Ovary (tissue), 9 donors: ENCODE results near the gene STAMBP. TPM values are rescaled to one million over a fixed set of nuclear protein-coding genes. Genes with fewer than 3 reads are reported as not detected.
"Not testable (repeated sequence)": the region's sequence is repeated elsewhere in the genome, so short reads cannot be mapped to it uniquely, and the experiment has no call there.

Source experiments
- DNase-seq, 5 donors: peaks; one replicate each; pipeline ENCODE4 v3.0.0-alpha.2; 2019 to 2020
- H3K27ac ChIP-seq, 2 donors: fragments of 200-600 bp; one replicate each; pipeline versions ENCODE4 v1.5.1 to v1.8.0; 2019 to 2022
- H3K27me3 ChIP-seq: fragments of 200-600 bp; one replicate; pipeline ENCODE4 v1.8.0; 2022
- H3K36me3 ChIP-seq: fragments of 200-600 bp; sonication (generic); one replicate; pipeline ENCODE4 v1.5.1; 2019
- H3K4me1 ChIP-seq: one replicate; pipeline ENCODE4 v1.8.1; 2013; ENCODE audit warnings: mild to moderate bottlenecking, moderate library complexity; ENCODE audit not compliant: insufficient read depth
- H3K4me3 ChIP-seq: fragments of 200-600 bp; sonication (generic); one replicate; pipeline ENCODE4 v1.5.1; 2017
- H3K9me3 ChIP-seq, 2 donors: fragments of 200-600 bp in 1 of 2; sonication (generic) in 1 of 2; one replicate each; pipeline versions ENCODE4 v1.5.1 to v1.8.1; 2013 to 2019; ENCODE audit warnings: mild to moderate bottlenecking in 1 of 2, moderate library complexity in 1 of 2
- EP300 ChIP-seq: sonication (generic); formaldehyde crosslinking; IDR thresholded peaks from one replicate; pipeline ENCODE4 v1.6.1; 2017; ENCODE audit warnings: antibody characterized with exemption
- POLR2A ChIP-seq: fragments of 450-650 bp; IDR thresholded peaks from one replicate; pipeline ENCODE4 v1.6.1; 2017; ENCODE audit warnings: antibody characterized with exemption, mild to moderate bottlenecking, moderate library complexity
- WGBS, 3 donors: extraction: QIAGEN DNeasy Blood & Tissue Kit in 1 of 3; methylation state at CpG; one replicate each; pipeline versions ENCODE4 v1.1.5 to v1.1.7; 2013 to 2017; 5-methylcytosine and 5-hydroxymethylcytosine counted together
- intact Hi-C, 4 donors: fragments of 100-400 bp; cut with DNase I; formaldehyde crosslinking; loops; one replicate each; pipeline versions ENCODE4 v1.11.0 to v1.15.1; 2022 to 2023
- polyA plus RNA-seq, 2 donors: library from polyadenylated mRNA; stranded (reverse); fragments of 200-250 nt in 1 of 2; fragments of 350-450 nt in 1 of 2; fragmentation: Illumina TruSeq in 1 of 2; extraction: RNeasy Lipid Tissue Mini Kit (QIAGEN cat#74804) in 1 of 2; gene quantifications; one replicate each; pipeline ENCODE4 v1.2.3, GENCODE V29; 2013 to 2014
- total RNA-seq, 7 donors: library from RNA; depleted of rRNA in 2 of 7; stranded (reverse); fragments of >200 nt in 2 of 7; fragmentation: NEBNext Ultra II Directional in 3 of 7; extraction: Animal tissue kit (Norgen Biotek cat#: 25700) in 3 of 7; gene quantifications; one replicate each; pipeline versions ENCODE4 v1.1.0 to v1.2.4, GENCODE V29; 2016 to 2023
- TF ChIP-seq, protein P1 (sequence below), 3 donors: fragments of 450-650 bp in 2 of 3; fragments of 200-600 bp in 1 of 3; IDR thresholded peaks; one replicate each; pipeline versions ENCODE4 v1.5.1 to v1.8.0; 2016 to 2022; ENCODE audit warnings: antibody characterized with exemption in 3 of 3, mild to moderate bottlenecking in 1 of 3
- donor health status: DM: no; HTN: no; CAD: no; lungs with moderate emphysema.
- donor health status: DM: no; HTN: no; CAD: no.
- donor health status: Bipolar disorder and iron deficiency.
- donor health status: DM: yes; HTN: yes; CAD: no.
- donor health status: DM: no; HTN: no; CAD: no.
- donor health status: DM: yes; HTN: yes; CAD: no.

The STAMBP gene
- total and polyA plus RNA-seq, 9 donors = 17.0 to 67.9 (median 28.1) TPM

DNA sequence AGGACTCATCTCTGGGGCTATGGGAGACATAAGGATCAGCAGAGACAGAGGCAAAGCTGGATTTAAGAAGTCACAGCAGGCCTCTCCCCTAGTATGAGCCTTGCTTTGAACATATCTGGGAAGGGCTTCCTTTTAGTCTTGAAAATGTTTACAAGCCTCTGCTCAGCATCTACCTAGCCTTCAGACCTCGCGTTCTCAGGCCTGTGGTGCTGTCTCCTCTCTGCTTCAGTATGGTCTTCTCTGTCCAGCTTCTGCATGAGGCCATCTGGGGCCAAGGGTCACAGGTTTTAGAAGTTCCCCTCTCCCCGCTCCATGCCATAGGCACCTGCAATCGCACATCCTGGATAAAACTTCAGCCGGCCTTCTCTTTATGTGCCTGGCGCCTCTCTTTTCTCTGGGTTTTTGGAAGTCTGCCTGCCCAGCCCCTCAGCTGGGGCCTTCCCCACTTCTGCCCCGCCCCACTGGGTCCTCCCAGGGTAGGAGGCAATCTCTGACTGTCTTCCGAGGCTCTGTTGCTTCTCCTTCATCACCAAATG is 71.1 kb downstream of the STAMBP start:
- no peaks in the 10 kb centered on the region for H3K9me3 ChIP-seq
- no peaks in the 10 kb centered on the region for H3K36me3 ChIP-seq
- no peak overlapping the region for H3K27ac ChIP-seq
- no peak for TF ChIP-seq EP300
- TF ChIP-seq, protein P1, sequence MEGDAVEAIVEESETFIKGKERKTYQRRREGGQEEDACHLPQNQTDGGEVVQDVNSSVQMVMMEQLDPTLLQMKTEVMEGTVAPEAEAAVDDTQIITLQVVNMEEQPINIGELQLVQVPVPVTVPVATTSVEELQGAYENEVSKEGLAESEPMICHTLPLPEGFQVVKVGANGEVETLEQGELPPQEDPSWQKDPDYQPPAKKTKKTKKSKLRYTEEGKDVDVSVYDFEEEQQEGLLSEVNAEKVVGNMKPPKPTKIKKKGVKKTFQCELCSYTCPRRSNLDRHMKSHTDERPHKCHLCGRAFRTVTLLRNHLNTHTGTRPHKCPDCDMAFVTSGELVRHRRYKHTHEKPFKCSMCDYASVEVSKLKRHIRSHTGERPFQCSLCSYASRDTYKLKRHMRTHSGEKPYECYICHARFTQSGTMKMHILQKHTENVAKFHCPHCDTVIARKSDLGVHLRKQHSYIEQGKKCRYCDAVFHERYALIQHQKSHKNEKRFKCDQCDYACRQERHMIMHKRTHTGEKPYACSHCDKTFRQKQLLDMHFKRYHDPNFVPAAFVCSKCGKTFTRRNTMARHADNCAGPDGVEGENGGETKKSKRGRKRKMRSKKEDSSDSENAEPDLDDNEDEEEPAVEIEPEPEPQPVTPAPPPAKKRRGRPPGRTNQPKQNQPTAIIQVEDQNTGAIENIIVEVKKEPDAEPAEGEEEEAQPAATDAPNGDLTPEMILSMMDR (IDR thresholded peaks at IDR 0.05) = no peak
- no peak for TF ChIP-seq POLR2A
- no peak overlapping the region for H3K4me3 ChIP-seq
- no peaks in the 10 kb centered on the region for H3K4me1 ChIP-seq
- no peak for DNase-seq
- no peaks in the 10 kb centered on the region for H3K27me3 ChIP-seq
- intact Hi-C loops = no loop called here
- WGBS, 3 donors = 75 to 79% (median 76%) methylated on average over 8 of the region's 8 CpGs

DNA sequence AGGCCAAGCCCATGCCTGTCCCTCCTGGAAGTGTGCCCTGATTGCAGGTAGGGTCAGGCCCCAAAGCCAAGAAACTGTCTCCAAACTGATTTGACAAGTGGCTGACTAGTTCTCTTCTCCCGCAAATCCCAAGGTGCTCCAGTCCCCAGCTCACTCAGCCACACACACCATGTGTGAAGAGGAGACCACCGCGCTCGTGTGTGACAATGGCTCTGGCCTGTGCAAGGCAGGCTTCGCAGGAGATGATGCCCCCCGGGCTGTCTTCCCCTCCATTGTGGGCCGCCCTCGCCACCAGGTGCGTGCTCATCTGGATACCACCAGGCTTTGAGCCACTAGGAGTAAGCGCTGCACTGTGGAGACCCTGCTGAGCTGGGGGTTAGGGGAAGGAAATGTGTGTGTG is 72.4 kb downstream of the STAMBP start:
- Histone ChIP-seq H3K4me1 (no peaks in the 10 kb centered on the region), H3K27me3 (no peaks in the 10 kb centered on the region), H3K36me3 (no peaks in the 10 kb centered on the region), H3K9me3 (no peaks in the 10 kb centered on the region), H3K27ac (no peak overlapping the region), H3K4me3 (no peak overlapping the region)
- 80 to 92% (median 89%) methylated on average over 8 to 10 of the region's 10 CpGs for WGBS, 3 donors
- intact Hi-C loops = no loop called here
- no peak for DNase-seq
- TF ChIP-seq POLR2A (no peak), EP300 (no peak)
- TF ChIP-seq, protein P1 (IDR thresholded peaks at IDR 0.05) = no peak

DNA sequence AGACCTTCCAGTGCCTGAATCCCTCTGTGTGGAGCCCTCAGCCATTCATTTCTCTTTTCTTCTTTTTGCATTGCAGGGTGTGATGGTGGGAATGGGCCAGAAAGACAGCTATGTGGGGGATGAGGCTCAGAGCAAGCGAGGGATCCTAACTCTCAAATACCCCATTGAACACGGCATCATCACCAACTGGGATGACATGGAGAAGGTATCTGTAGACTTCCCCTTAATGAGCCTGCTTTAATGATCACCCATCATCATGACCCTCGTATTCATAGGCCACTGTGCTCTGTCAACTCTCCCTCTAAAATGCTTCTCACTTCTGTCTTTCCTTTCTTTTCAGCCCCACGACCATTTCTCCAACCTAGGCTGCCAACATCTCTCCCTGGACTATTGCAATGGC is 73.5 kb downstream of the STAMBP start:
- Histone ChIP-seq H3K36me3 (no peaks in the 10 kb centered on the region), H3K4me1 (no peaks in the 10 kb centered on the region)
- DNase-seq = no peak

DNA sequence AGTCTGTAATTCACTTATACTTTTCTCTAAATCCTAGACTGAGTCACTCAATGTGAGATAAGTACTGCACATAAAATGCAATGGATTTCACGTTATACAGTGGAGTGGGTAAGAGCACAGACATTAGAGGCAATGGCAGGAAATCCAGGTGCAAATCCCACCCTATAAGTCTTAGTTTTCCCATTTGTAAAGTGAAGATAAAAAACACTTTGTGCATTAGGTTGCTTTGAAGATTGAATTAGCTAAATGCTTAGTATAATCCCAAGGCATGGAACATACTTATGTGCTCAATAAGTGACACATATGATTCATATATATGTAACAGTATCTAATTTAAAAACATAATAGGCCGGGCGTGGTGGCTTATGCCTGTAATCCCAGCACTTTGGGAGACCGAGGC is 74.6 kb downstream of the STAMBP start:
- Histone ChIP-seq H3K4me3 (no peak overlapping the region), H3K27ac (no peak overlapping the region), H3K9me3 (no peaks in the 10 kb centered on the region), H3K4me1 (no peaks in the 10 kb centered on the region), H3K27me3 (no peaks in the 10 kb centered on the region), H3K36me3 (no peaks in the 10 kb centered on the region)
- DNase-seq = no peak
- 86 to 89% (median 86%) methylated on average over 4 of the region's 4 CpGs for WGBS, 3 donors
- intact Hi-C loops = no loop called here
- TF ChIP-seq POLR2A (no peak), EP300 (no peak)
- TF ChIP-seq, protein P1 (IDR thresholded peaks at IDR 0.05) = no peak

More for the DNA sequence above, 73.5 kb downstream of the STAMBP start:
- Histone ChIP-seq H3K4me3 (no peak overlapping the region), H3K9me3 (no peaks in the 10 kb centered on the region), H3K27ac (no peak overlapping the region), H3K27me3 (no peaks in the 10 kb centered on the region)
- TF ChIP-seq POLR2A = no peak
- no peak for TF ChIP-seq EP300
- TF ChIP-seq, protein P1 (IDR thresholded peaks at IDR 0.05) = no peak
- intact Hi-C loops = no loop called here
- 81 to 83% (median 83%) methylated on average over 4 of the region's 4 CpGs for WGBS, 3 donors

DNA sequence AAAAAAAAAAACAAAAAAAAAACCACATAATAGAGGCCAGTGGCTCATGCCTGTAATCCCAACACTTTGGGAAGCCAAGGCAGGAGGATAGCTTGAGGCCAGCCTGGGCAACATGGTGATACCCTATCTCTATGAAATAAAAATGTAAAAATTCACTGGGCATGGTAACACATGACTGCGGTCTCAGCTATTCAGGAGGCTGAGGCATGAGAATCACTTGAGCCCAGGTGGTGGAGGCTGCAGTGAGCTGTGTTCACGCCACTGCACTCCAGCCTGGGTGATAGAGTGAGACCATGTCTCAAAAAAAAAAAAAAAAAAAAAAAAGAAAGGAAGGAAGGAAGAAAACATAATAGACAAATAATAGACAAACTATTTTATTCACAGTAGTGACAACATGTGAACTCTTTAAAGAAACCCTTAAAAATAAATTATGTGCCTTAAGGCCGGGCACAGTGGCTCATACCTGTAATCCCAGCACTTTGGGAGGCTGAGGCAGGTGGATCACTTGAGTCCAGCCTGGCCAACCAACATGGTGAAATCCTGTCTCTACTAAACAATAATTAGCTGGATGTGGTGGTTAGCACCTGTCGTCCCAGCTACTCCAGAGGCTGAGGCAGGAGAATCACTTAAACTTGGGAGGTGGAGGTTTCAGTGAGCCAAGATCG is 75.3 kb downstream of the STAMBP start:
- 89 to 90% (median 90%) methylated on average over 5 of the region's 5 CpGs for WGBS, 3 donors
- DNase-seq, H3K27ac ChIP-seq, H3K4me3 ChIP-seq, H3K27me3 ChIP-seq, intact Hi-C loops, H3K36me3 ChIP-seq, H3K9me3 ChIP-seq, H3K4me1 ChIP-seq: not testable (repeated sequence)
